ENCODE data around the gene GDPGP1. TPM values are rescaled to one million over a fixed set of nuclear protein-coding genes. Genes with fewer than 3 reads are reported as not detected.

Gene GDPGP1
- total and polyA plus RNA-seq, 9 of the 15 experiments (the other 6 are each of a cell fraction or from before 2014, with no cell fraction given) = 0.78 to 6.1 (median 2.8) TPM

DNA sequence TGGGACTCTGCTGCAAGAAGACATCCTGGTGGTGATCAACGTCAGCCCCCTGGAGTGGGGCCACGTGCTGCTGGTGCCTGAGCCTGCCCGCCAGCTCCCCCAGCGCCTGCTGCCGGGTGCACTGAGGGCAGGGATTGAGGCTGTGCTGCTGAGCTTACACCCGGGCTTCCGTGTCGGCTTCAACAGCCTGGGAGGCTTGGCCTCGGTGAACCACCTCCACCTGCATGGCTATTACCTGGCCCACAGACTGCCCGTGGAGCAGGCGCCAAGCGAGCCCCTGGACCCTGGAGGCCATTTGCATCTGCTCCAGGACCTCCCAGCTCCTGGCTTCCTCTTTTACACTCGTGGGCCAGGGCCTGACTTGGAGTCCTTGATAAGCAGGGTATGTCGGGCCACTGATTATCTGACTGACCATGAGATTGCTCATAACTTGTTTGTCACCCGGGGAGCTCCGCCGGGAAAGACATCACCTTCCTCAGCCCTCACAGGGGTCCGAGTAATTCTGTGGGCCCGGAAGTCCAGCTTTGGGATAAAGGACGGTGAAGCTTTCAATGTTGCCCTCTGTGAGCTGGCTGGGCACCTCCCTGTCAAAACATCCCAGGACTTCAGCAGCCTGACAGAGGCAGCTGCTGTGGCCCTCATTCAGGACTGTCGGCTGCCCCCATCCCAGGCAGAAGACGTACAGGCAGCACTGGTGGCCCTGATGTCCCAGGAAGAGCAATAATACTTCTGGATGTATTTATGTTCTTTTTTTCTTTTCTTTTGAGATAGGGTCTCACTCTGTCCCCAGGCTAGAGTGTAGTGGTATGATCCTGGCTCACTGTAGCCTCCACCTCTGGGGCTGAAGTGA, 7.6 kb downstream of the GDPGP1 start (continued):
- TF ChIP-seq, protein P1, sequence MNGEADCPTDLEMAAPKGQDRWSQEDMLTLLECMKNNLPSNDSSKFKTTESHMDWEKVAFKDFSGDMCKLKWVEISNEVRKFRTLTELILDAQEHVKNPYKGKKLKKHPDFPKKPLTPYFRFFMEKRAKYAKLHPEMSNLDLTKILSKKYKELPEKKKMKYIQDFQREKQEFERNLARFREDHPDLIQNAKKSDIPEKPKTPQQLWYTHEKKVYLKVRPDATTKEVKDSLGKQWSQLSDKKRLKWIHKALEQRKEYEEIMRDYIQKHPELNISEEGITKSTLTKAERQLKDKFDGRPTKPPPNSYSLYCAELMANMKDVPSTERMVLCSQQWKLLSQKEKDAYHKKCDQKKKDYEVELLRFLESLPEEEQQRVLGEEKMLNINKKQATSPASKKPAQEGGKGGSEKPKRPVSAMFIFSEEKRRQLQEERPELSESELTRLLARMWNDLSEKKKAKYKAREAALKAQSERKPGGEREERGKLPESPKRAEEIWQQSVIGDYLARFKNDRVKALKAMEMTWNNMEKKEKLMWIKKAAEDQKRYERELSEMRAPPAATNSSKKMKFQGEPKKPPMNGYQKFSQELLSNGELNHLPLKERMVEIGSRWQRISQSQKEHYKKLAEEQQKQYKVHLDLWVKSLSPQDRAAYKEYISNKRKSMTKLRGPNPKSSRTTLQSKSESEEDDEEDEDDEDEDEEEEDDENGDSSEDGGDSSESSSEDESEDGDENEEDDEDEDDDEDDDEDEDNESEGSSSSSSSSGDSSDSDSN (IDR thresholded peaks at IDR 0.05; ENCODE audit: borderline replicate concordance in 1 of 2, low read depth in 2 of 2, low read length in 2 of 2) = 0 out of 4 replicates have a peak, but pooled peaks of 1 of the 2 experiments have one; percentile 42
- TF ChIP-seq GABPA (tag; conservative IDR thresholded peaks at IDR 0.05; ENCODE audit: low read depth) = 0 out of 2 replicates have a peak, but pooled peaks have one; percentile 30
- TF ChIP-seq, protein P2, sequence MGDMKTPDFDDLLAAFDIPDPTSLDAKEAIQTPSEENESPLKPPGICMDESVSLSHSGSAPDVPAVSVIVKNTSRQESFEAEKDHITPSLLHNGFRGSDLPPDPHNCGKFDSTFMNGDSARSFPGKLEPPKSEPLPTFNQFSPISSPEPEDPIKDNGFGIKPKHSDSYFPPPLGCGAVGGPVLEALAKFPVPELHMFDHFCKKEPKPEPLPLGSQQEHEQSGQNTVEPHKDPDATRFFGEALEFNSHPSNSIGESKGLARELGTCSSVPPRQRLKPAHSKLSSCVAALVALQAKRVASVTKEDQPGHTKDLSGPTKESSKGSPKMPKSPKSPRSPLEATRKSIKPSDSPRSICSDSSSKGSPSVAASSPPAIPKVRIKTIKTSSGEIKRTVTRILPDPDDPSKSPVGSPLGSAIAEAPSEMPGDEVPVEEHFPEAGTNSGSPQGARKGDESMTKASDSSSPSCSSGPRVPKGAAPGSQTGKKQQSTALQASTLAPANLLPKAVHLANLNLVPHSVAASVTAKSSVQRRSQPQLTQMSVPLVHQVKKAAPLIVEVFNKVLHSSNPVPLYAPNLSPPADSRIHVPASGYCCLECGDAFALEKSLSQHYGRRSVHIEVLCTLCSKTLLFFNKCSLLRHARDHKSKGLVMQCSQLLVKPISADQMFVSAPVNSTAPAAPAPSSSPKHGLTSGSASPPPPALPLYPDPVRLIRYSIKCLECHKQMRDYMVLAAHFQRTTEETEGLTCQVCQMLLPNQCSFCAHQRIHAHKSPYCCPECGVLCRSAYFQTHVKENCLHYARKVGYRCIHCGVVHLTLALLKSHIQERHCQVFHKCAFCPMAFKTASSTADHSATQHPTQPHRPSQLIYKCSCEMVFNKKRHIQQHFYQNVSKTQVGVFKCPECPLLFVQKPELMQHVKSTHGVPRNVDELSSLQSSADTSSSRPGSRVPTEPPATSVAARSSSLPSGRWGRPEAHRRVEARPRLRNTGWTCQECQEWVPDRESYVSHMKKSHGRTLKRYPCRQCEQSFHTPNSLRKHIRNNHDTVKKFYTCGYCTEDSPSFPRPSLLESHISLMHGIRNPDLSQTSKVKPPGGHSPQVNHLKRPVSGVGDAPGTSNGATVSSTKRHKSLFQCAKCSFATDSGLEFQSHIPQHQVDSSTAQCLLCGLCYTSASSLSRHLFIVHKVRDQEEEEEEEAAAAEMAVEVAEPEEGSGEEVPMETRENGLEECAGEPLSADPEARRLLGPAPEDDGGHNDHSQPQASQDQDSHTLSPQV (IDR thresholded peaks at IDR 0.05) = peak; percentile 87
- no peak for TF ChIP-seq HSF4 (CRISPR knock-in tag; IDR thresholded peaks at IDR 0.05; ENCODE audit: borderline replicate concordance)
- TF ChIP-seq ADNP (tag; IDR thresholded peaks at IDR 0.05) = no peak
- no peak for TF ChIP-seq YBX1 (IDR thresholded peaks at IDR 0.05)
- peak; percentile 40; the same call in 1 of the 2 replicates for TF ChIP-seq GATAD2B (IDR thresholded peaks at IDR 0.05; ENCODE audit: borderline replicate concordance)
- TF ChIP-seq HMGN3 (IDR thresholded peaks at IDR 0.05; ENCODE audit: borderline replicate concordance, extremely low read depth, insufficient read length, low read depth, low read length) = peak; percentile 70
- TF ChIP-seq, protein P3, sequence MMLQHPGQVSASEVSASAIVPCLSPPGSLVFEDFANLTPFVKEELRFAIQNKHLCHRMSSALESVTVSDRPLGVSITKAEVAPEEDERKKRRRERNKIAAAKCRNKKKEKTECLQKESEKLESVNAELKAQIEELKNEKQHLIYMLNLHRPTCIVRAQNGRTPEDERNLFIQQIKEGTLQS (IDR thresholded peaks at IDR 0.05) = no peak
- TF ChIP-seq, protein P3 (CRISPR knock-in tag; conservative IDR thresholded peaks at IDR 0.05) = no peak
- peak; percentile 29; the same call in 1 of the 2 replicates for TF ChIP-seq MTA2 (IDR thresholded peaks at IDR 0.05; ENCODE audit: low read depth)
- TF ChIP-seq GABPB2 (CRISPR knock-in tag; conservative IDR thresholded peaks at IDR 0.05) = no peak
- TF ChIP-seq, protein P4, sequence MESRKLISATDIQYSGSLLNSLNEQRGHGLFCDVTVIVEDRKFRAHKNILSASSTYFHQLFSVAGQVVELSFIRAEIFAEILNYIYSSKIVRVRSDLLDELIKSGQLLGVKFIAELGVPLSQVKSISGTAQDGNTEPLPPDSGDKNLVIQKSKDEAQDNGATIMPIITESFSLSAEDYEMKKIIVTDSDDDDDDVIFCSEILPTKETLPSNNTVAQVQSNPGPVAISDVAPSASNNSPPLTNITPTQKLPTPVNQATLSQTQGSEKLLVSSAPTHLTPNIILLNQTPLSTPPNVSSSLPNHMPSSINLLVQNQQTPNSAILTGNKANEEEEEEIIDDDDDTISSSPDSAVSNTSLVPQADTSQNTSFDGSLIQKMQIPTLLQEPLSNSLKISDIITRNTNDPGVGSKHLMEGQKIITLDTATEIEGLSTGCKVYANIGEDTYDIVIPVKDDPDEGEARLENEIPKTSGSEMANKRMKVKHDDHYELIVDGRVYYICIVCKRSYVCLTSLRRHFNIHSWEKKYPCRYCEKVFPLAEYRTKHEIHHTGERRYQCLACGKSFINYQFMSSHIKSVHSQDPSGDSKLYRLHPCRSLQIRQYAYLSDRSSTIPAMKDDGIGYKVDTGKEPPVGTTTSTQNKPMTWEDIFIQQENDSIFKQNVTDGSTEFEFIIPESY (CRISPR knock-in tag; IDR thresholded peaks at IDR 0.05) = peak; percentile 93
- TF ChIP-seq FOXP1 (CRISPR knock-in tag; IDR thresholded peaks at IDR 0.05) = 0 out of 2 replicates have a peak, but pooled peaks have one; percentile 10
- no peak for TF ChIP-seq RAD51 (IDR thresholded peaks at IDR 0.05; ENCODE audit: borderline replicate concordance, low read depth)
- TF ChIP-seq SMARCE1 (IDR thresholded peaks at IDR 0.05) = peak; percentile 82
- TF ChIP-seq L3MBTL2 (IDR thresholded peaks at IDR 0.05) = peak; percentile 73
- peak; percentile 37; the same call in 1 of the 2 replicates for TF ChIP-seq CC2D1A (IDR thresholded peaks at IDR 0.05)

Measured in K562 (cell line).